GM18499 (cell line): ENCODE measurements around the gene PDCD4.
"Not testable (repeated sequence)": the region's sequence is repeated elsewhere in the genome, so short reads cannot be mapped to it uniquely, and the experiment has no call there.

Experiments used
- ATAC-seq: cut with Tn5 transposase; IDR thresholded peaks from one replicate; pipeline ENCODE4 v1.9.1; 2021; ENCODE audit warnings: moderate number of reproducible peaks; ENCODE audit not compliant: insufficient read depth, unreplicated experiment

The PDCD4 gene

DNA sequence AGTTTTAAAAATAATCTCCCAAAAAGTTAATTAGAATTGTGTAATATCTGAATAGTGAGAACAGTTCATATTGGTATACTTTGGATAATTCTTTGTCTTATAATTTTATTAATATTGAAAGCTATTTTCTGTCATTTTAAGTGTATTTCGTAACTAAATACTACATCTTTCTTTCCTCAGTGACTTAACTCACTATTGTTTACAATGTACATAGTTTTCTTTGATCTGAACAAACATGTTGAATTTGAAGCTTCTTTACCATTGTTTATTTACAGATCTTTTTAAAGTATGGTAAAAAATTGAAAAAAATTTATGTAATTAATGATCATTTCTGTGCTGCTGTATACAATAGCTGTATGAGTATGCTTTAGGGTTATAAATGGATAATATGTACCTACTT is 5.1 kb downstream of the PDCD4 start:
- no peak for ATAC-seq

- ATAC-seq = no peak
These were observed 8.3 kb downstream of the PDCD4 start for GRCh38 chr10:110880012-110880411.

DNA sequence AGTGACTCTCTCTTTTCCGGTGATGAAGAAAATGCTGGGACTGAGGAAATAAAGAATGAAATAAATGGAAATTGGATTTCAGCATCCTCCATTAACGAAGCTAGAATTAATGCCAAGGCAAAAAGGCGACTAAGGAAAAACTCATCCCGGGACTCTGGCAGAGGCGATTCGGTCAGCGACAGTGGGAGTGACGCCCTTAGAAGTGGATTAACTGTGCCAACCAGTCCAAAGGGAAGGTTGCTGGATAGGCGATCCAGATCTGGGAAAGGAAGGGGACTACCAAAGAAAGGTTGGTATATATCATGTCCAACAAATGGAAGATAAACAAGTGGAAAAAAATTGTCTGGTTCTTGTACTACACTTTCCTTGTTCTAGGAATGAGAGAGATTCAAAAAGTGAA is 9.5 kb downstream of the PDCD4 start:
- ATAC-seq = no peak

DNA sequence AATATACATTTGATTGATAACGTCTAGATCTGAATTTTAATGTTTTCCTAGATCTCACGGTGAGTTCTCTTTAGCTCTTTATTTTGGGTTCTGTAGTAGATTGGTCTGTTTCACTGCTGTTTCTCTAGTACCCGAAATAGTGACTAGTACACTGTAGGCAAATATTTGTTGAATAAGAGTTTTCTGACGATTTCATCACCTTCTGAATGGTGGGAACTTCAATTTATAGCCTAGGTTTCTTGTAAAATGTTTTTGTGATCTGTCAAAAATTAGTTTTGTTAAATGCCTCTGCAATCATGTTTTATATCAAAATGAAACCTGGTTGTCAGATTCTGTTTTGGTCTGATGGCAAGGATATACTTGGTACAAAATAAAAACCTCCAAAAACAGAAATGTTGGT is 10.2 kb downstream of the PDCD4 start:
- ATAC-seq = no peak

DNA sequence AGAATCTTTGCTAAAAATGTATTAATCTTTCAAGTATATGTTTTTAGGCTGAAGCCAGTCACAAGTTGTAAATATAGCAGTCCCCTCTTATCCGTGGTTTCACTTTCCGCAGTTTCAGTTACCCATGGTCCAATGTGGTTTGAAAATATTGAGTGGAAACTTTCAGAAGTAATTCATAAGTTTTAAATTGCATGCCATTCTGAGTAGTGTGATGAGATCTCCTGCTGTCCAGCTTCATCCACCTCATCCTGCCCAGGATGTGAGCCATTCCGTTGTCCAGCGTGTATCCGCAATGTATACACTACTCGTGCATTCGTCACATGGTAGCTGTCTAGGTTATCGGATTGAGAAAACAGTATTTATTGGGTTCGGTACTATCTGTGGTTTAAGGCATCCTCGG is 12.2 kb downstream of the PDCD4 start:
- ATAC-seq = no peak

GRCh38 chr10:110885932-110886674 is 14.4 kb downstream of the PDCD4 start:
- no peak for ATAC-seq

DNA sequence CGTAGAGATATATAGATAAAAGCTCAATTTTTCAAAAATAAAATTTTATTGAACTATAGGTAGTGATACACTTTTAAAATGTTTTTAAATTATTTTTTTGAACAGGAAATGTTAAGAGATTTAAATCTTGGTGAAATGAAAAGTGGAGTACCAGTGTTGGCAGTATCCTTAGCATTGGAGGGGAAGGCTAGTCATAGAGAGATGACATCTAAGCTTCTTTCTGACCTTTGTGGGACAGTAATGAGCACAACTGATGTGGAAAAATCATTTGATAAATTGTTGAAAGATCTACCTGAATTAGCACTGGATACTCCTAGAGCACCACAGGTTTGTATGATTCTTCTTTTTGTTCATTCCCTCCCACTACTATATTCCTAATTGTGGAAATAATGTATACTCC is 15.8 kb downstream of the PDCD4 start:
- no peak for ATAC-seq

GRCh38 chr10:110892602-110893288 is 21.0 kb downstream of the PDCD4 start:
- no peak for ATAC-seq

- no peak for ATAC-seq
These were observed 21.9 kb downstream of the PDCD4 start for GRCh38 chr10:110893559-110894179.

- ATAC-seq = no peak
These were observed 25.5 kb downstream of the PDCD4 start for GRCh38 chr10:110897184-110897583.

DNA sequence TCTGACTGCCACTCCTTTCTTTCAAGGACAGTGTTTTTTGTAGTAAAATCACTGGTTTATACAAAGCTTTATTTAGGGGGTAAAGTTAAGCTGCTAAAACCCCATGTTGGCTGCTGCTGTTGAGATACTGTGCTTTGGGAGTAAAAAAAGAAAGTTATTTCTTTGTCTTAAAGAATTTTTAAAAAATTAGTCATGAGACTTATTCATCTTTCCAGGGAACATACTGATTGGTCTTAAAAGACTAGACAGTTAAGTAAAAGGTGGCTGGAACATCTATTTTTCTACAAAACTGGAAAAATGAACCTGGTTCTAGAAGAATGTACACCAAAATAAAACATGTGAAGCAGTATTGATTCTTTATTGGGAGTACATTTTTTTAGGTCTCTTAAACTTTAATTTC is 26.7 kb downstream of the PDCD4 start:
- no peak for ATAC-seq

DNA sequence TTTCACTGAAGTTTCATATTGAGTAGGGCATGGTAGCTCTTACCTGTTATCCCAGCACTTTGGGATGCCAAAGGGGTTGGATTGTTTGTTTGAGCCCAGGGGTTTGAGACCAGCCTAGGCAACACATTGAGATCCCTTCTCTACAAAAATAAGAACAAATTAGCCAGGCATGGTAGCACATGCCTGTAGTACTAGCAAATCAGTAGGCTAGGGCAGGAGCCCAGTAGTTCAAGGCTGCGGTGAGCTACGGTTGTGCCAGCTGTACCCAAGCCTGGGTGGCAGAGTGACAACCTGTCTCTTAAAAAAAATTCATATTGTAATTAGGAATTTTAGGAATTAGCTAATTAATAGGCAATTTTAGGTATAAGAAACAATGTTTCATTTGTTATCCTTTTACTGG is 29.3 kb downstream of the PDCD4 start:
- no peak for ATAC-seq

DNA sequence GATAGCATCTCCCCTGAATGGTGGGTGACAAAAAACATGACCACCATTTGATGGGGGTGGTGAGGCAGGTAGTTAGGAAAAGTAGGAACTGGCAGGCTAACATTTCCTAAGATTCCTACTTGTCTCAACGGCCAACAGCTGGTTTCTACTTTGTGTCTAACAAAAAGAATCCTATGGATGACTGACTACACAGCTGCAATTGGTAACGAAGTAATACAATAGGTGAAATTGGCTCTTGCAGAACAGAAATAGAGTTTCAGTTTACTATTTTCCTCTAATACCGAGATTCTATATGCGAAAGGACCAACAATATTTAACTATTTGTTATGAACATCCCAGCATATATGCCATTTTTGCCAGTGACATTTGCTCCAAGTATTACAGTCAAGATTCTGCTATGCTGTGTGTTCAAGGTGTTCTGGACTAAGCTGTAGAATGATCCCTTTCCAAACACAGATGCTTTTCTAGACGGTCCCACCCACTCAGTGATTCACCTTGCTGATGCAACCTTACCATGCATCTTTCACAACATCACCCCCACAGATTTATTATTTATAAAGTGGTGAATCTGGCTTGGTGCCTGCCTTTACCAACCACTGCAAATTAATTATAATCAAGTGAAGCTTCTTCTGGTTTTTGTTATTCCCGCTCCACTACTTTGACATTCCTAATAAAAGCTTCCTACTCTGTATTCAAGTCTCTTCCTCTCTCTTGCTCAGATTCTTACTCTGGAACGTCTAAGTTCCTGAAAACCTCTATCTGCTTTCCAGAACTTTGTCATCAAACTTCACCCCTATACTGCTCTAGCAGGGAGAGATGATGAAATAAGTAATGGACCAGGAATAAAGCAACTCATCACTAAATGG is 30.5 kb downstream of the PDCD4 start:
- ATAC-seq = no peak

- ATAC-seq = peak; percentile 65
These were observed 31.9 kb downstream of the PDCD4 start for GRCh38 chr10:110903280-110904278.

- no peak for ATAC-seq
These were observed 38.4 kb downstream of the PDCD4 start for GRCh38 chr10:110910138-110910537.

- no peak for ATAC-seq
These were observed 40.6 kb downstream of the PDCD4 start for GRCh38 chr10:110912374-110912773.

- ATAC-seq = no peak
These were observed 42.7 kb downstream of the PDCD4 start for GRCh38 chr10:110914431-110914830.

- ATAC-seq = no peak
These were observed 43.3 kb downstream of the PDCD4 start for GRCh38 chr10:110915035-110915434.

GRCh38 chr10:110915600-110915999 is 43.9 kb downstream of the PDCD4 start:
- not testable (repeated sequence) for ATAC-seq
